ENCODE measurements around the gene BTNL3. TPM values are rescaled to one million over a fixed set of nuclear protein-coding genes. Genes with fewer than 3 reads are reported as not detected.
"Not testable (repeated sequence)": the region's sequence is repeated elsewhere in the genome, so short reads cannot be mapped to it uniquely, and the experiment has no call there.

Gene BTNL3
- total and polyA plus RNA-seq, 11 donors: 0.03 to 0.54 TPM; not detected in 9

- intact Hi-C loops (cut with DNase I): loop anchor here in 4 of 10 donors (10.0 kb wide), 2 partner anchors 241 to 261 kb away; partner anchors contain the start of gene MGAT1 (in 1 of the 4)
- TF ChIP-seq POLR2A (IDR thresholded peaks at IDR 0.05): no peak
- peak in 3 of 12 donors; percentile 7 to 35 (median 14) for TF ChIP-seq CTCF (IDR thresholded peaks at IDR 0.05)
These were observed 56.7 kb downstream of the BTNL3 start for GRCh38 chr5:181045316-181045715.

GRCh38 chr5:181045857-181046256, 57.2 kb downstream of the BTNL3 start:
- not testable (repeated sequence) for ATAC-seq, H3K9me3 ChIP-seq, DNase-seq
- Histone ChIP-seq H3K4me1 (peaks cover 0 to 23% (median 2%) of the 10 kb centered on the region in 12 donors), H3K36me3 (peaks cover 0 to 27% (median 0%) of the 10 kb centered on the region in 9 donors), H3K27me3 (peaks cover 4 to 42% (median 16%) of the 10 kb centered on the region in 9 donors), H3K27ac (peak overlapping the region in 8 of 12 donors; percentile 68 to 83 (median 78)), H3K4me3 (peak overlapping the region in 2 of 12 donors; percentile 10 to 20)
- intact Hi-C loops (cut with DNase I): loop anchor here in 4 of 10 donors (10.0 kb wide), 2 partner anchors 241 to 261 kb away; partner anchors contain the start of gene MGAT1 (in 1 of the 4)
- 0 to 44% (median 9%) methylated on average over 1 of the region's 1 CpG for WGBS, 4 donors

More at GRCh38 chr5:181045316-181045715, 56.7 kb downstream of the BTNL3 start:
- peak overlapping the region; percentile 37 to 86 (median 78) for H3K27ac ChIP-seq
- WGBS, 4 donors: 46 to 53% (median 52%) methylated on average over 10 of the region's 10 CpGs
- no peaks in the 10 kb centered on the region for H3K9me3 ChIP-seq
- no peak for DNase-seq
- H3K4me3 ChIP-seq: peak overlapping the region in 6 of 12 donors; percentile 10 to 41 (median 22)
- H3K36me3 ChIP-seq: peaks cover 0 to 24% (median 0%) of the 10 kb centered on the region in 9 donors
- no peak for ATAC-seq
- peaks cover 0 to 22% (median 1%) of the 10 kb centered on the region in 12 donors for H3K4me1 ChIP-seq
- H3K27me3 ChIP-seq: peaks cover 4 to 36% (median 16%) of the 10 kb centered on the region in 9 donors

- TF ChIP-seq CTCF (IDR thresholded peaks at IDR 0.05) (no peak), POLR2A (IDR thresholded peaks at IDR 0.05) (no peak)
- intact Hi-C loops (cut with DNase I): loop anchor here in 4 of 10 donors (10.0 kb wide), 2 partner anchors 242 to 262 kb away; partner anchors contain the start of gene MGAT1 (in 1 of the 4)
- no peaks in the 10 kb centered on the region for H3K9me3 ChIP-seq
- peaks cover 4 to 52% (median 24%) of the 10 kb centered on the region in 9 donors for H3K27me3 ChIP-seq
- DNase-seq (no peak), ATAC-seq (no peak)
- 80 to 82% (median 81%) methylated on average over 2 of the region's 2 CpGs for WGBS, 4 donors
- peaks cover 0 to 30% (median 0%) of the 10 kb centered on the region in 9 donors for H3K36me3 ChIP-seq
- H3K27ac ChIP-seq: peak overlapping the region in 2 of 12 donors; percentile 8 to 28
- H3K4me1 ChIP-seq: peaks cover 0 to 35% (median 8%) of the 10 kb centered on the region in 12 donors
- no peak overlapping the region for H3K4me3 ChIP-seq
These were observed 58.6 kb downstream of the BTNL3 start for GRCh38 chr5:181047288-181047687.

GRCh38 chr5:181047921-181048320, 59.3 kb downstream of the BTNL3 start:
- Histone ChIP-seq H3K4me1 (peaks cover 0 to 39% (median 10%) of the 10 kb centered on the region in 12 donors), H3K27ac (no peak overlapping the region), H3K36me3 (peaks cover 0 to 30% (median 0%) of the 10 kb centered on the region in 9 donors), H3K27me3 (peaks cover 9 to 57% (median 28%) of the 10 kb centered on the region in 9 donors), H3K4me3 (no peak overlapping the region), H3K9me3 (no peaks in the 10 kb centered on the region)
- no peak for TF ChIP-seq POLR2A (IDR thresholded peaks at IDR 0.05)
- no peak for TF ChIP-seq CTCF (IDR thresholded peaks at IDR 0.05)
- ATAC-seq (no peak), DNase-seq (no peak)
- 89 to 95% (median 92%) methylated on average over 14 to 15 of the region's 15 CpGs for WGBS, 4 donors
- intact Hi-C loops (cut with DNase I): loop anchor here in 4 of 10 donors (10.0 kb wide), 2 partner anchors 243 to 263 kb away; partner anchors contain the start of gene MGAT1 (in 1 of the 4)

All from heart left ventricle (tissue), 16 donors.